ENCODE measurements around the gene SLC22A12.

DNA sequence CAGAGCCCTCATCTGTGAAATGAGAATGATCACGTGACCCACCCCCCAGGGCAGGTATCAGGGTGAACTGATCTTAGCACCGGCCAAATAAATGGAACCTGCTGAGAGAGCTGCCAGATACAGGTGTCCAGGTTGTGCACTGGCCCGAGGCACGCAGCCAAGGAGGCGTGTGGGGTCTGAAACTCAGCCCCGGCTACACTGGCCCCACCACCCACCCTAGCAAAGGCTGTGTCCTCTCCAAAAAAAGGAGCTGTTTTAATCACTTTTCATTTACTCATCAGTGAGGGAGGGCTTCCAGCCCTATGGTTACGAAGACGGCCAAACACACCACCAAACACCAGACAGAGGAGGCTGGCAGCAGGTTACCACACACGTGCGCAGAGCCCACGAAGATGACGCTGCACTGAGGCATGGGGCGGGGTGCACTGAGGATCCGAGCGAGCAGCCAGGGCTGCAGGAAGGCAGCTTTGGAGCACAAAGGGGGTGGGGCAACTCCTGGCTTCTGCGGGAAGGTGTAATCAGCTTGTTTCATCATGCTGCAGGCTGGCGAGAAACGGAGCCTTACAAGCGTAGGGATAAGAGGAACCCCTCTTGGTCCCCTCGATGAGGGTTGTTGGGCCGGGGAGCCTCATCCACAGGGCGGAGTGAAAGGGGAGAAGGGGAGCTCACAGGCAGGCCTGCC is 19.5 kb upstream of the SLC22A12 start:
- TF ChIP-seq EZH2 (IDR thresholded peaks at IDR 0.05; ENCODE audit: borderline replicate concordance, insufficient read depth, low read length, poor library complexity, severe bottlenecking): no peak
- TF ChIP-seq TAF1 (IDR thresholded peaks at IDR 0.05; ENCODE audit: low read depth): no peak
- TF ChIP-seq, protein P1, sequence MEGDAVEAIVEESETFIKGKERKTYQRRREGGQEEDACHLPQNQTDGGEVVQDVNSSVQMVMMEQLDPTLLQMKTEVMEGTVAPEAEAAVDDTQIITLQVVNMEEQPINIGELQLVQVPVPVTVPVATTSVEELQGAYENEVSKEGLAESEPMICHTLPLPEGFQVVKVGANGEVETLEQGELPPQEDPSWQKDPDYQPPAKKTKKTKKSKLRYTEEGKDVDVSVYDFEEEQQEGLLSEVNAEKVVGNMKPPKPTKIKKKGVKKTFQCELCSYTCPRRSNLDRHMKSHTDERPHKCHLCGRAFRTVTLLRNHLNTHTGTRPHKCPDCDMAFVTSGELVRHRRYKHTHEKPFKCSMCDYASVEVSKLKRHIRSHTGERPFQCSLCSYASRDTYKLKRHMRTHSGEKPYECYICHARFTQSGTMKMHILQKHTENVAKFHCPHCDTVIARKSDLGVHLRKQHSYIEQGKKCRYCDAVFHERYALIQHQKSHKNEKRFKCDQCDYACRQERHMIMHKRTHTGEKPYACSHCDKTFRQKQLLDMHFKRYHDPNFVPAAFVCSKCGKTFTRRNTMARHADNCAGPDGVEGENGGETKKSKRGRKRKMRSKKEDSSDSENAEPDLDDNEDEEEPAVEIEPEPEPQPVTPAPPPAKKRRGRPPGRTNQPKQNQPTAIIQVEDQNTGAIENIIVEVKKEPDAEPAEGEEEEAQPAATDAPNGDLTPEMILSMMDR (IDR thresholded peaks at IDR 0.05; ENCODE audit: poor library complexity, severe bottlenecking): no peak
- TF ChIP-seq, protein P2, sequence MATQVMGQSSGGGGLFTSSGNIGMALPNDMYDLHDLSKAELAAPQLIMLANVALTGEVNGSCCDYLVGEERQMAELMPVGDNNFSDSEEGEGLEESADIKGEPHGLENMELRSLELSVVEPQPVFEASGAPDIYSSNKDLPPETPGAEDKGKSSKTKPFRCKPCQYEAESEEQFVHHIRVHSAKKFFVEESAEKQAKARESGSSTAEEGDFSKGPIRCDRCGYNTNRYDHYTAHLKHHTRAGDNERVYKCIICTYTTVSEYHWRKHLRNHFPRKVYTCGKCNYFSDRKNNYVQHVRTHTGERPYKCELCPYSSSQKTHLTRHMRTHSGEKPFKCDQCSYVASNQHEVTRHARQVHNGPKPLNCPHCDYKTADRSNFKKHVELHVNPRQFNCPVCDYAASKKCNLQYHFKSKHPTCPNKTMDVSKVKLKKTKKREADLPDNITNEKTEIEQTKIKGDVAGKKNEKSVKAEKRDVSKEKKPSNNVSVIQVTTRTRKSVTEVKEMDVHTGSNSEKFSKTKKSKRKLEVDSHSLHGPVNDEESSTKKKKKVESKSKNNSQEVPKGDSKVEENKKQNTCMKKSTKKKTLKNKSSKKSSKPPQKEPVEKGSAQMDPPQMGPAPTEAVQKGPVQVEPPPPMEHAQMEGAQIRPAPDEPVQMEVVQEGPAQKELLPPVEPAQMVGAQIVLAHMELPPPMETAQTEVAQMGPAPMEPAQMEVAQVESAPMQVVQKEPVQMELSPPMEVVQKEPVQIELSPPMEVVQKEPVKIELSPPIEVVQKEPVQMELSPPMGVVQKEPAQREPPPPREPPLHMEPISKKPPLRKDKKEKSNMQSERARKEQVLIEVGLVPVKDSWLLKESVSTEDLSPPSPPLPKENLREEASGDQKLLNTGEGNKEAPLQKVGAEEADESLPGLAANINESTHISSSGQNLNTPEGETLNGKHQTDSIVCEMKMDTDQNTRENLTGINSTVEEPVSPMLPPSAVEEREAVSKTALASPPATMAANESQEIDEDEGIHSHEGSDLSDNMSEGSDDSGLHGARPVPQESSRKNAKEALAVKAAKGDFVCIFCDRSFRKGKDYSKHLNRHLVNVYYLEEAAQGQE (IDR thresholded peaks at IDR 0.05; ENCODE audit: borderline replicate concordance): no peak
- TF ChIP-seq EP300 (conservative IDR thresholded peaks at IDR 0.05; ENCODE audit: poor library complexity, severe bottlenecking): no peak
- TF ChIP-seq POLR2AphosphoS5 (IDR thresholded peaks at IDR 0.05): no peak
- no peak for TF ChIP-seq RAD21 (conservative IDR thresholded peaks at IDR 0.05)
